GM12878 (cell line): ENCODE measurements around the gene YY1. TPM values are rescaled to one million over a fixed set of nuclear protein-coding genes. Genes with fewer than 3 reads are reported as not detected.

Experiments
- EGR1 ChIP-seq, 2 experiments: IDR thresholded peaks; 1 replicate in 1 of 2; 2 replicates in 1 of 2; pipeline ENCODE4 v1.6.1; 2011 to 2012; ENCODE audit warnings: low read depth in 2 of 2, low read length in 2 of 2, borderline replicate concordance in 1 of 2, mild to moderate bottlenecking in 1 of 2, moderate library complexity in 1 of 2
- NBN ChIP-seq: fragments of 450-650 bp; IDR thresholded peaks from 2 replicates; pipeline ENCODE4 v1.6.1; 2016
- RBBP5 ChIP-seq: fragments of 200-600 bp; sonication (generic); conservative IDR thresholded peaks from 2 replicates; pipeline ENCODE4 v1.6.1; 2016
- RUNX3 ChIP-seq: IDR thresholded peaks from 2 replicates; pipeline ENCODE4 v1.6.1; 2012; ENCODE audit warnings: low read length, inconsistent platforms
- TAF1 ChIP-seq: IDR thresholded peaks from 2 replicates; pipeline ENCODE4 v1.6.1; 2011; ENCODE audit warnings: mild to moderate bottlenecking, low read depth, low read length, borderline replicate concordance
- TCF3 ChIP-seq: IDR thresholded peaks from 2 replicates; pipeline ENCODE4 v1.6.1; 2012; ENCODE audit warnings: low read depth, mild to moderate bottlenecking, low read length, borderline replicate concordance; ENCODE audit not compliant: insufficient read depth
- ZNF217 ChIP-seq: fragments of 450-650 bp; IDR thresholded peaks from 2 replicates; pipeline ENCODE4 v1.6.1; 2017; ENCODE audit warnings: antibody characterized with exemption, mild to moderate bottlenecking
- ZNF687 ChIP-seq: fragments of 450-650 bp; IDR thresholded peaks from 2 replicates; pipeline ENCODE4 v1.6.1; 2017; ENCODE audit warnings: mild to moderate bottlenecking, moderate library complexity
- polyA plus RNA-seq, 11 experiments: library from polyadenylated mRNA; depleted of rRNA in 4 of 11; unstranded in 6 of 11; stranded (reverse) in 5 of 11; fragments of >200 nt; fragmentation: Nextera tagmentation in 4 of 11; fragmentation: Illumina TruSeq in 1 of 11; extraction: Ambion mirVana in 4 of 11; extraction: Trizol in 1 of 11; gene quantifications; 1 replicate in 1 of 11; 2 replicates in 10 of 11; pipeline versions ENCODE4 v1.2.1 to v1.2.3, GENCODE V29; 2011 to 2016; ENCODE audit warnings: inconsistent platforms in 2 of 11, missing spikeins in 2 of 11, low read depth in 1 of 11
- total RNA-seq, 4 experiments: library from RNA; depleted of rRNA in 3 of 4; stranded (reverse); fragments of >200 nt in 3 of 4; fragmentation: Illumina TruSeq in 1 of 4; extraction: Trizol in 1 of 4; gene quantifications; 2 replicates each; pipeline versions ENCODE4 v1.2.1 to v1.2.3, GENCODE V29; 2013 to 2021
- TF ChIP-seq, protein P1 (sequence below): fragments of 450-650 bp; IDR thresholded peaks from 2 replicates; pipeline ENCODE4 v1.6.1; 2014; ENCODE audit warnings: mild to moderate bottlenecking
- TF ChIP-seq, protein P2 (sequence below), 3 experiments: IDR thresholded peaks in 2 of 3; conservative IDR thresholded peaks in 1 of 3; 2 replicates each; pipeline ENCODE4 v1.5.1; 2011; ENCODE audit warnings: low read depth in 3 of 3, low read length in 3 of 3, mild to moderate bottlenecking in 3 of 3, control low read depth in 2 of 3, moderate library complexity in 2 of 3, inconsistent platforms in 1 of 3, mixed read lengths in 1 of 3; ENCODE audit not compliant: control insufficient read depth in 2 of 3, insufficient read depth in 1 of 3; ENCODE audit errors: extremely low read depth in 1 of 3
- TF ChIP-seq, protein P3 (sequence below): IDR thresholded peaks from 2 replicates; pipeline ENCODE4 v1.6.1; 2012; ENCODE audit warnings: mild to moderate bottlenecking, low read depth, low read length

Gene YY1
- total and polyA plus RNA-seq, 10 of the 15 experiments (the other 5 are each of a cell fraction or from before 2014, with no cell fraction given) = 23.7 to 74.0 (median 39.9) TPM

GRCh38 chr14:100285021-100285912 lies 46.3 kb downstream of the YY1 start (continued):
- TF ChIP-seq ZNF687 = peak; percentile 88
- TF ChIP-seq RBBP5 = no peak
- 0 out of 2 replicates have a peak, but pooled peaks have one; percentile 2 for TF ChIP-seq TCF3
- TF ChIP-seq EGR1 (IDR thresholded peaks at IDR 0.05; ENCODE audit: borderline replicate concordance in 1 of 2, low read depth in 2 of 2, low read length in 2 of 2) = peak in 1 of 2 experiments; percentile 6; a peak in 2 of 3 replicates
- 0 out of 2 replicates have a peak, but pooled peaks have one; percentile 50 for TF ChIP-seq NBN
- peak; percentile 67 for TF ChIP-seq RUNX3
- TF ChIP-seq, protein P1, sequence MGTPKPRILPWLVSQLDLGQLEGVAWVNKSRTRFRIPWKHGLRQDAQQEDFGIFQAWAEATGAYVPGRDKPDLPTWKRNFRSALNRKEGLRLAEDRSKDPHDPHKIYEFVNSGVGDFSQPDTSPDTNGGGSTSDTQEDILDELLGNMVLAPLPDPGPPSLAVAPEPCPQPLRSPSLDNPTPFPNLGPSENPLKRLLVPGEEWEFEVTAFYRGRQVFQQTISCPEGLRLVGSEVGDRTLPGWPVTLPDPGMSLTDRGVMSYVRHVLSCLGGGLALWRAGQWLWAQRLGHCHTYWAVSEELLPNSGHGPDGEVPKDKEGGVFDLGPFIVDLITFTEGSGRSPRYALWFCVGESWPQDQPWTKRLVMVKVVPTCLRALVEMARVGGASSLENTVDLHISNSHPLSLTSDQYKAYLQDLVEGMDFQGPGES = peak; percentile 44; the same call in 1 of the 2 replicates
- TF ChIP-seq TAF1 = no peak
- peak; percentile 55; the same call in 1 of the 2 replicates for TF ChIP-seq ZNF217
- TF ChIP-seq, protein P2, sequence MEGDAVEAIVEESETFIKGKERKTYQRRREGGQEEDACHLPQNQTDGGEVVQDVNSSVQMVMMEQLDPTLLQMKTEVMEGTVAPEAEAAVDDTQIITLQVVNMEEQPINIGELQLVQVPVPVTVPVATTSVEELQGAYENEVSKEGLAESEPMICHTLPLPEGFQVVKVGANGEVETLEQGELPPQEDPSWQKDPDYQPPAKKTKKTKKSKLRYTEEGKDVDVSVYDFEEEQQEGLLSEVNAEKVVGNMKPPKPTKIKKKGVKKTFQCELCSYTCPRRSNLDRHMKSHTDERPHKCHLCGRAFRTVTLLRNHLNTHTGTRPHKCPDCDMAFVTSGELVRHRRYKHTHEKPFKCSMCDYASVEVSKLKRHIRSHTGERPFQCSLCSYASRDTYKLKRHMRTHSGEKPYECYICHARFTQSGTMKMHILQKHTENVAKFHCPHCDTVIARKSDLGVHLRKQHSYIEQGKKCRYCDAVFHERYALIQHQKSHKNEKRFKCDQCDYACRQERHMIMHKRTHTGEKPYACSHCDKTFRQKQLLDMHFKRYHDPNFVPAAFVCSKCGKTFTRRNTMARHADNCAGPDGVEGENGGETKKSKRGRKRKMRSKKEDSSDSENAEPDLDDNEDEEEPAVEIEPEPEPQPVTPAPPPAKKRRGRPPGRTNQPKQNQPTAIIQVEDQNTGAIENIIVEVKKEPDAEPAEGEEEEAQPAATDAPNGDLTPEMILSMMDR (IDR thresholded peaks at IDR 0.05 in 2 of 3, conservative IDR thresholded peaks at IDR 0.05 in 1 of 3; ENCODE audit: control insufficient read depth in 2 of 3, extremely low read depth in 1 of 3, insufficient read depth in 1 of 3, low read depth in 3 of 3, low read length in 3 of 3) = peak; percentile 62 to 93 (median 80)
- TF ChIP-seq, protein P3, sequence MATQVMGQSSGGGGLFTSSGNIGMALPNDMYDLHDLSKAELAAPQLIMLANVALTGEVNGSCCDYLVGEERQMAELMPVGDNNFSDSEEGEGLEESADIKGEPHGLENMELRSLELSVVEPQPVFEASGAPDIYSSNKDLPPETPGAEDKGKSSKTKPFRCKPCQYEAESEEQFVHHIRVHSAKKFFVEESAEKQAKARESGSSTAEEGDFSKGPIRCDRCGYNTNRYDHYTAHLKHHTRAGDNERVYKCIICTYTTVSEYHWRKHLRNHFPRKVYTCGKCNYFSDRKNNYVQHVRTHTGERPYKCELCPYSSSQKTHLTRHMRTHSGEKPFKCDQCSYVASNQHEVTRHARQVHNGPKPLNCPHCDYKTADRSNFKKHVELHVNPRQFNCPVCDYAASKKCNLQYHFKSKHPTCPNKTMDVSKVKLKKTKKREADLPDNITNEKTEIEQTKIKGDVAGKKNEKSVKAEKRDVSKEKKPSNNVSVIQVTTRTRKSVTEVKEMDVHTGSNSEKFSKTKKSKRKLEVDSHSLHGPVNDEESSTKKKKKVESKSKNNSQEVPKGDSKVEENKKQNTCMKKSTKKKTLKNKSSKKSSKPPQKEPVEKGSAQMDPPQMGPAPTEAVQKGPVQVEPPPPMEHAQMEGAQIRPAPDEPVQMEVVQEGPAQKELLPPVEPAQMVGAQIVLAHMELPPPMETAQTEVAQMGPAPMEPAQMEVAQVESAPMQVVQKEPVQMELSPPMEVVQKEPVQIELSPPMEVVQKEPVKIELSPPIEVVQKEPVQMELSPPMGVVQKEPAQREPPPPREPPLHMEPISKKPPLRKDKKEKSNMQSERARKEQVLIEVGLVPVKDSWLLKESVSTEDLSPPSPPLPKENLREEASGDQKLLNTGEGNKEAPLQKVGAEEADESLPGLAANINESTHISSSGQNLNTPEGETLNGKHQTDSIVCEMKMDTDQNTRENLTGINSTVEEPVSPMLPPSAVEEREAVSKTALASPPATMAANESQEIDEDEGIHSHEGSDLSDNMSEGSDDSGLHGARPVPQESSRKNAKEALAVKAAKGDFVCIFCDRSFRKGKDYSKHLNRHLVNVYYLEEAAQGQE = no peak
